NCI-H2227 treated with DMSO at 0.1 percent for 48 hours (cell line): ENCODE measurements around the gene TTI1.

Experiments used
- DNase-seq: peaks from one replicate; lab custom pipeline; 2025; lab: John Stamatoyannopoulos, UW

Gene TTI1

DNA sequence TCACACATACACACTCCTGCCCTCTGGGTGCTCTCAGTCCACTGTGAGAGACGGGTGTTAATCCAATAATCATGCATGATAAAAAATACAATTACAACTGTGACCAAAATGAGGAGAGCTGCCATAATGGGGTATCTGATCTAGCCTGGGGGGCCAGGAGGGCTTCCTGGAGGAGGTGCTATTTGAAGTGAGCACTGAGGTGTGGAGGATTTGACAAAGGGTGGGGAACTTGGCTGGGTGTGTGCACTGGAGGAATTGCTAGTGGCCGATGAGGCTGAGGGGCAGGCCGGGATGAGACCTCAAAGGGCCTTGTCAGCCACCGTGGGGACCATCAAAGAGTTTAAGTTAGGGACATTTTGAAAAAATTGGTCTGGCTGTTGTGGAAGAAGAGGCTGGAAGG is 95.6 kb downstream of the TTI1 start:
- no peak for DNase-seq

DNA sequence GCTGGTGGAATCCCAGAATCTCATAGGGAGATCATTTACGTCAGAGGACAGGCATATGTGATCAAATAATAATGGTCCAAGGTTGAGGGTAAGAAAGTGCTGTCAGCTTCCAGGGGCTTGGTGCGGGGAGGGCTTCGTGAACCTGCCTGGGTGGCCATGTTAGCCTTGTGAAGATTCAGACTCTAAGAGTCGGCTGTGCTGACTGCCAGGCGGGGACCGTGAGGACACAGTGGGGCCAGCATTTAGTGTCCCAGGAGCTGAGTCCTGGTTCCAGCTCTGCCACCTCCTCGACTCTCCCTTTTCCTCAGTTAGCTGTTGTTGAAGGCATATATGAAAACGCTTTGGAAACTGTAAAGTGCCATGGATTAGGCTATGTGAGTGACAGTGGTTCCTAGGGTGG is 96.8 kb downstream of the TTI1 start:
- no peak for DNase-seq

- DNase-seq, result no peak
These were observed 97.2 kb downstream of the TTI1 start for GRCh38 chr20:37936041-37936440.

- DNase-seq, result no peak
These were observed 97.8 kb downstream of the TTI1 start for GRCh38 chr20:37935435-37935834.

DNA sequence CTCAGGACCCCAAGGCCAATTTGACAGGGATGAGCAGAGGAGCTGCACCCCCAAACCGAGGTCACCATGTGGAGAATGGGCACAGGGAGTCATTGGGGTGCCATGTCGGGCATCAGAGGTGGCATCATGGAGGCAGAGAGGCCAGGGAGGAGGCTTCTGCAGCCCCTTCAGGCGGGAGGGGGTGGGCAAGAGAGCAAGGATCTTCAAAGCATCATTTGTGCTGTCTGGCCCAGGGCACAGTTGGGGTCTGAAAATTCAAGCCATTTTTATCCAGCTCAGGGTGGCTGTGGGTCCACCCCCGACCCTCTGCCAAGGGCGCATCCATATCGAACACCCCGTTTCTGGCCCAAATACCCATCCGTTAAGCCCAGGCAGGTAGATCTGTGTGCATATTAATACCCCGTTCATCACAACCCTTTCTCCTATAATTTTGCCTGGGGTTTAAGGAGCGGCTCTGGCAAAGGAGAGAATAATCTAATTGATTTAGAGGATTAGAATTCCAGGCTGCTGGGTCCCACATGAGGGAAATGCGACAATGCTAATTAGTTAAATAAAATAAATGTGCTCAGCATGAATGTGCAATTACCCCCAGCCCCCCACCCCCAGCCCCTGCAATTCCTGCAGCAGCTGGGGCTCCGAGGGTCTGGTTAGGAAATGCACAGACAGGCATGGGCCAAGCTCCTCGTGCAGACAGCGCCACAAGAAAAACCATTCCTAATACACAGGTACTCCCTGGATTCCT is 98.5 kb downstream of the TTI1 start:
- DNase-seq, result no peak

DNA sequence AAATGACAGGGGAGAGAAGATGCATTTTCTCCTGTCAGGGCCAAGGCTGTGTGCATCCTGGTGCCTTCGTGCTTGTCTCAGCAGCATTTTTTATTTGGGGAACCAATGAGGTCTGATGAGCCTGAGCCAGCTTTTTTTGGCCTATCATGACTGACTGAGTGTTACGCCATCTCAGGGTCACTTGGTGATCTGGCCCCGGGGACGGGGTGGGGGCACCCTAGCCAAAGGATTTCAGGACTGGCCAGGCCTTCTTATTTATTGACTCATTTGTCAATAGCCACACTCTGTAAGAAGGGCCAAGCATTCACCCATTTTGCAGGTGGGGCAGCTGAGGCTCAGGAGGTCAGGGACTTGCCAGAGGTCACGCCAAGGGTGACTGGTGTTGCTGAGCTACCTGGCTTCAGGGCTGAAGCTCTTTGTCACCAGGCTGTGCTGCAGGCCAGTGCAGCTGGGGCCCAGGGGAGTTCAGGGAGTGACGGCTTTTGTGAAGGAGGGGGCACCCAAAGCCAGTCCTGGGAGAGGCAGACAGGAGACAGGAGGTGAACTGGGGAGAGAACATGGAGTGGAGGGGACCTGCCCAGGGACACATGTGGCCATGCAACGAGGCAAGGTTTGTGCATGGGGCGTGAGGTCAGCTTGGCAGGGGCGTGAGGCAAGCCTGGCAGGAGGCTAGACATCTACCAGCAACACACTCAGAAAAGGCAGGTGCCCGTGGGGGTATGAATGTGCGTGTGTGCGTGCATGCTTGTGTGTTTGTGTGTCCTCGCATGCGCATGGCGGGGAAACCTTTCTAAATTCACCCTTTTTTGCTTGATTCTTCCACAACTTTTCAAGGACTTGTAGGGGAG is 99.2 kb downstream of the TTI1 start:
- no peak for DNase-seq
